A549 (cell line): Measurements from ENCODE around the gene ZSCAN2.

Experiments
- CHD2 ChIP-seq: fragments of 150-350 bp; IDR thresholded peaks from 2 replicates; pipeline ENCODE4 v1.6.1; 2014; ENCODE audit warnings: low read length; ENCODE audit not compliant: partially characterized antibody
- TF ChIP-seq, protein P1 (sequence below): fragments of >200 bp; sonication (Bioruptor Twin); formaldehyde crosslinking; IDR thresholded peaks from 3 replicates; pipeline ENCODE4 v1.5.1; 2016

DNA sequence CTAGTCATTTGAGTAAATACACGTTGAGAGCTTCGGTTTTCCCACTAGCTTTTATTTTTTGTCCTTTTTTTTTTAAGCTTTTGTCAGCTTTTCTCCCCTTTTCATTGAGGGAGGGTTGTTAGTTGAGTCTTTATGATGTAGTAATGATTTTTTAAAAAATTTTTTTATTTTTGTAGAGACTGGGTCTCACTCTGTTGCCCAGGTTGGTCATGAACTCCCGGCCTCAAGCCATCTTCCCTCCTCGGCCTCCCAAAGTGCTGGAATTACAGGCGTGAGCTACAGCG is 688 bp downstream of the ZSCAN2 start:
- TF ChIP-seq CHD2 = no peak
- TF ChIP-seq, protein P1, sequence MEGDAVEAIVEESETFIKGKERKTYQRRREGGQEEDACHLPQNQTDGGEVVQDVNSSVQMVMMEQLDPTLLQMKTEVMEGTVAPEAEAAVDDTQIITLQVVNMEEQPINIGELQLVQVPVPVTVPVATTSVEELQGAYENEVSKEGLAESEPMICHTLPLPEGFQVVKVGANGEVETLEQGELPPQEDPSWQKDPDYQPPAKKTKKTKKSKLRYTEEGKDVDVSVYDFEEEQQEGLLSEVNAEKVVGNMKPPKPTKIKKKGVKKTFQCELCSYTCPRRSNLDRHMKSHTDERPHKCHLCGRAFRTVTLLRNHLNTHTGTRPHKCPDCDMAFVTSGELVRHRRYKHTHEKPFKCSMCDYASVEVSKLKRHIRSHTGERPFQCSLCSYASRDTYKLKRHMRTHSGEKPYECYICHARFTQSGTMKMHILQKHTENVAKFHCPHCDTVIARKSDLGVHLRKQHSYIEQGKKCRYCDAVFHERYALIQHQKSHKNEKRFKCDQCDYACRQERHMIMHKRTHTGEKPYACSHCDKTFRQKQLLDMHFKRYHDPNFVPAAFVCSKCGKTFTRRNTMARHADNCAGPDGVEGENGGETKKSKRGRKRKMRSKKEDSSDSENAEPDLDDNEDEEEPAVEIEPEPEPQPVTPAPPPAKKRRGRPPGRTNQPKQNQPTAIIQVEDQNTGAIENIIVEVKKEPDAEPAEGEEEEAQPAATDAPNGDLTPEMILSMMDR = no peak
